Measurements from ENCODE around the gene TPRX1.

DNA sequence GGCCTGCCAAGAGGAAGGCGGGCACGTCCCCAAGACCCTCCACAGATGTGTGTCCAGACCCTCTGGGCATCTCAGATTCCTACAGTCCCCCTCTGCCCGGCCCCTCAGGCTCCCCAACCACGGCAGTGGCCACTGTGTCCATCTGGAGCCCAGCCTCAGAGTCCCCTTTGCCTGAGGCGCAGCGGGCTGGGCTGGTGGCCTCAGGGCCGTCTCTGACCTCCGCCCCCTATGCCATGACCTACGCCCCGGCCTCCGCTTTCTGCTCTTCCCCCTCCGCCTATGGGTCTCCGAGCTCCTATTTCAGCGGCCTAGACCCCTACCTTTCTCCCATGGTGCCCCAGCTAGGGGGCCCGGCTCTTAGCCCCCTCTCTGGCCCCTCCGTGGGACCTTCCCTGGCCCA is 35.1 kb upstream of the TPRX1 start:
- TF ChIP-seq, protein P1, sequence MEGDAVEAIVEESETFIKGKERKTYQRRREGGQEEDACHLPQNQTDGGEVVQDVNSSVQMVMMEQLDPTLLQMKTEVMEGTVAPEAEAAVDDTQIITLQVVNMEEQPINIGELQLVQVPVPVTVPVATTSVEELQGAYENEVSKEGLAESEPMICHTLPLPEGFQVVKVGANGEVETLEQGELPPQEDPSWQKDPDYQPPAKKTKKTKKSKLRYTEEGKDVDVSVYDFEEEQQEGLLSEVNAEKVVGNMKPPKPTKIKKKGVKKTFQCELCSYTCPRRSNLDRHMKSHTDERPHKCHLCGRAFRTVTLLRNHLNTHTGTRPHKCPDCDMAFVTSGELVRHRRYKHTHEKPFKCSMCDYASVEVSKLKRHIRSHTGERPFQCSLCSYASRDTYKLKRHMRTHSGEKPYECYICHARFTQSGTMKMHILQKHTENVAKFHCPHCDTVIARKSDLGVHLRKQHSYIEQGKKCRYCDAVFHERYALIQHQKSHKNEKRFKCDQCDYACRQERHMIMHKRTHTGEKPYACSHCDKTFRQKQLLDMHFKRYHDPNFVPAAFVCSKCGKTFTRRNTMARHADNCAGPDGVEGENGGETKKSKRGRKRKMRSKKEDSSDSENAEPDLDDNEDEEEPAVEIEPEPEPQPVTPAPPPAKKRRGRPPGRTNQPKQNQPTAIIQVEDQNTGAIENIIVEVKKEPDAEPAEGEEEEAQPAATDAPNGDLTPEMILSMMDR (conservative IDR thresholded peaks at IDR 0.05) = no peak
- no peak for TF ChIP-seq EZH2 (IDR thresholded peaks at IDR 0.05; ENCODE audit: low read depth)
